MM.1S (cell line): ENCODE results near the gene ALDOA.
A peak's percentile ranks its signal among the peaks of the same experiment; 100 is the strongest.

Source experiments
- DNase-seq: peaks from one replicate; pipeline ENCODE4 v3.0.0-alpha.2; 2015
- H2AFZ ChIP-seq: fragments of 300-600 bp; sonication (generic); 2 replicates; pipeline ENCODE4 v1.6.0; 2016; ENCODE audit warnings: antibody characterized with exemption, low read length
- H3F3A ChIP-seq: fragments of 300-600 bp; sonication (generic); 2 replicates; pipeline ENCODE4 v1.6.1; 2016; ENCODE audit warnings: mild to moderate bottlenecking, antibody characterized with exemption, low read length, moderate library complexity, mixed read lengths; ENCODE audit not compliant: insufficient read depth
- H3K27ac ChIP-seq: fragments of 300-600 bp; sonication (generic); 2 replicates; pipeline ENCODE4 v1.5.1; 2016; ENCODE audit warnings: mild to moderate bottlenecking, low read length
- H3K27me3 ChIP-seq: fragments of 300-600 bp; sonication (generic); replicated peaks from 2 replicates; pipeline ENCODE4 v1.6.0; 2016; ENCODE audit warnings: low read length; ENCODE audit not compliant: insufficient read depth
- H3K36me3 ChIP-seq: fragments of 300-600 bp; sonication (generic); replicated peaks from 2 replicates; pipeline ENCODE4 v1.6.1; 2016; ENCODE audit warnings: mild to moderate bottlenecking, low read length, mixed read lengths; ENCODE audit not compliant: insufficient read depth
- H3K4me1 ChIP-seq: fragments of 300-600 bp; sonication (generic); 2 replicates; pipeline ENCODE4 v1.6.1; 2016; ENCODE audit warnings: low read length, mixed read lengths
- H3K4me2 ChIP-seq: fragments of 300-600 bp; sonication (generic); 2 replicates; pipeline ENCODE4 v1.6.0; 2016; ENCODE audit warnings: low read depth, low read length
- H3K4me3 ChIP-seq: fragments of 300-600 bp; sonication (generic); 2 replicates; pipeline ENCODE4 v1.5.1; 2016; ENCODE audit warnings: low read length, mixed read lengths
- H3K79me2 ChIP-seq: fragments of 300-600 bp; sonication (generic); 2 replicates; pipeline ENCODE4 v1.6.1; 2016; ENCODE audit warnings: mixed run types, low read length, mixed read lengths
- H3K9ac ChIP-seq: fragments of 300-600 bp; sonication (generic); 2 replicates; pipeline ENCODE4 v1.6.1; 2016; ENCODE audit warnings: low read length, mixed read lengths
- H3K9me2 ChIP-seq: fragments of 300-600 bp; sonication (generic); replicated peaks from 2 replicates; pipeline ENCODE4 v1.6.1; 2016; ENCODE audit warnings: mild to moderate bottlenecking, low read length, mixed read lengths; ENCODE audit not compliant: insufficient read depth
- H3K9me3 ChIP-seq: fragments of 300-600 bp; sonication (generic); replicated peaks from 2 replicates; pipeline ENCODE4 v1.6.1; 2016; ENCODE audit warnings: mild to moderate bottlenecking, low read length, mixed read lengths; ENCODE audit not compliant: insufficient read depth
- H4K20me1 ChIP-seq: fragments of 300-600 bp; sonication (generic); 2 replicates; pipeline ENCODE4 v1.6.1; 2016; ENCODE audit warnings: mild to moderate bottlenecking, low read length, moderate library complexity, mixed read lengths; ENCODE audit not compliant: insufficient read depth
- EZH2 ChIP-seq: fragments of 300-600 bp; sonication (generic); optimal IDR thresholded peaks from 2 replicates; pipeline ENCODE3; 2017; ENCODE audit warnings: low read depth, mild to moderate bottlenecking, antibody characterized with exemption, low read length, mixed read lengths
- EZH2phosphoT487 ChIP-seq: fragments of 300-600 bp; sonication (generic); IDR thresholded peaks from 2 replicates; pipeline ENCODE4 v1.6.1; 2018; ENCODE audit warnings: antibody characterized with exemption, low read length
- TF ChIP-seq, protein P1 (sequence below): fragments of 300-600 bp; sonication (generic); IDR thresholded peaks from 2 replicates; pipeline ENCODE4 v1.5.1; 2016; ENCODE audit warnings: antibody characterized with exemption, low read length, mixed read lengths

Gene ALDOA

GRCh38 chr16:30063278-30063892, 2.2 kb upstream of the ALDOA start:
- peaks cover 22% of the 10 kb centered on the region for H3F3A ChIP-seq
- H3K4me2 ChIP-seq: peak overlapping the region; percentile 90
- H2AFZ ChIP-seq: peak overlapping the region; percentile 82
- H3K27ac ChIP-seq: peak overlapping the region; percentile 95
- no peaks in the 10 kb centered on the region for H3K9me3 ChIP-seq
- peaks cover 7% of the 10 kb centered on the region for H4K20me1 ChIP-seq
- DNase-seq: no peak
- no peaks in the 10 kb centered on the region for H3K27me3 ChIP-seq
- peaks cover 20% of the 10 kb centered on the region for H3K4me1 ChIP-seq
- H3K79me2 ChIP-seq: peaks cover 43% of the 10 kb centered on the region
- H3K36me3 ChIP-seq: peaks cover 7% of the 10 kb centered on the region; the same call in 1 of the 2 replicates
- TF ChIP-seq, protein P1, sequence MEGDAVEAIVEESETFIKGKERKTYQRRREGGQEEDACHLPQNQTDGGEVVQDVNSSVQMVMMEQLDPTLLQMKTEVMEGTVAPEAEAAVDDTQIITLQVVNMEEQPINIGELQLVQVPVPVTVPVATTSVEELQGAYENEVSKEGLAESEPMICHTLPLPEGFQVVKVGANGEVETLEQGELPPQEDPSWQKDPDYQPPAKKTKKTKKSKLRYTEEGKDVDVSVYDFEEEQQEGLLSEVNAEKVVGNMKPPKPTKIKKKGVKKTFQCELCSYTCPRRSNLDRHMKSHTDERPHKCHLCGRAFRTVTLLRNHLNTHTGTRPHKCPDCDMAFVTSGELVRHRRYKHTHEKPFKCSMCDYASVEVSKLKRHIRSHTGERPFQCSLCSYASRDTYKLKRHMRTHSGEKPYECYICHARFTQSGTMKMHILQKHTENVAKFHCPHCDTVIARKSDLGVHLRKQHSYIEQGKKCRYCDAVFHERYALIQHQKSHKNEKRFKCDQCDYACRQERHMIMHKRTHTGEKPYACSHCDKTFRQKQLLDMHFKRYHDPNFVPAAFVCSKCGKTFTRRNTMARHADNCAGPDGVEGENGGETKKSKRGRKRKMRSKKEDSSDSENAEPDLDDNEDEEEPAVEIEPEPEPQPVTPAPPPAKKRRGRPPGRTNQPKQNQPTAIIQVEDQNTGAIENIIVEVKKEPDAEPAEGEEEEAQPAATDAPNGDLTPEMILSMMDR: no peak
- no peak for TF ChIP-seq EZH2
- no peak for TF ChIP-seq EZH2phosphoT487
- no peaks in the 10 kb centered on the region for H3K9me2 ChIP-seq
- H3K4me3 ChIP-seq: peak overlapping the region; percentile 92
- H3K9ac ChIP-seq: peak overlapping the region; percentile 93

- Histone ChIP-seq H3K9me2 (no peaks in the 10 kb centered on the region), H3K4me2 (peak overlapping the region; percentile 90), H3K79me2 (peaks cover 50% of the 10 kb centered on the region), H3K9ac (peak overlapping the region; percentile 93), H3K27ac (peak overlapping the region; percentile 95), H3F3A (peaks cover 22% of the 10 kb centered on the region), H3K27me3 (no peaks in the 10 kb centered on the region), H3K9me3 (no peaks in the 10 kb centered on the region), H3K4me1 (peaks cover 22% of the 10 kb centered on the region), H3K4me3 (peak overlapping the region; percentile 92), H4K20me1 (peaks cover 12% of the 10 kb centered on the region), H3K36me3 (peaks cover 13% of the 10 kb centered on the region), H2AFZ (peak overlapping the region; percentile 82)
- TF ChIP-seq, protein P1: peak; percentile 50
- no peak for TF ChIP-seq EZH2phosphoT487
- no peak for TF ChIP-seq EZH2
- DNase-seq: peak; percentile 89
Observed at GRCh38 chr16:30063893-30064728, 1.4 kb upstream of the ALDOA start.

DNA sequence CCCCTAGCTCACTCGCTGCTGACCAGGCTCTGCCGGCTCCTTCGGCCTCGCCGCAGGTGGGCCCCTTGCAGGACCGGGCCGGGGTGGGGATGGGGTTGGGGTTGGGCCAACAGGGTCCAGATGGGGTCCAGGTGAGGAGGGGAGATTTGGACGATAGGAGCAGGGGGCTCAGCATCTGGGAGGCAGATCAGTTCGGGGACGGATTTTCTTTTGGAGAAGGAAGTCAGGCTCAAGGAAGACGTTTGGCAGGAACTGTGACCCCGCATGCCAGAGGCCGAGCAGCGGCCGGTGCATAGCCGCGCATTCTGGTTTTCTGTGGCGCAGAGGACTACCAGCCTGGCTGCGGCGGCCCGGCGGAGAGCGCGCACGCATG, 845 bp upstream of the ALDOA start:
- peak overlapping the region; percentile 95 for H3K27ac ChIP-seq

More for the DNA sequence above, 845 bp upstream of the ALDOA start:
- peak overlapping the region; percentile 93 for H3K9ac ChIP-seq
- DNase-seq: no peak
- H2AFZ ChIP-seq: peak overlapping the region; percentile 82
- H3K27me3 ChIP-seq: no peaks in the 10 kb centered on the region
- peak overlapping the region; percentile 90 for H3K4me2 ChIP-seq
- H3K9me3 ChIP-seq: no peaks in the 10 kb centered on the region
- no peaks in the 10 kb centered on the region for H3K9me2 ChIP-seq
- H4K20me1 ChIP-seq: peaks cover 16% of the 10 kb centered on the region
- H3K4me1 ChIP-seq: peaks cover 22% of the 10 kb centered on the region
- TF ChIP-seq EZH2: no peak
- TF ChIP-seq, protein P1: no peak
- no peak for TF ChIP-seq EZH2phosphoT487
- peaks cover 19% of the 10 kb centered on the region for H3K36me3 ChIP-seq
- peaks cover 27% of the 10 kb centered on the region for H3F3A ChIP-seq
- peaks cover 56% of the 10 kb centered on the region for H3K79me2 ChIP-seq
- peak overlapping the region; percentile 92 for H3K4me3 ChIP-seq
